Measurements from ENCODE around the gene GPR62.

GPR62 gene

GRCh38 chr3:51957520-51958205 lies 2.5 kb downstream of the GPR62 start:
- DNase-seq: no peak

DNA sequence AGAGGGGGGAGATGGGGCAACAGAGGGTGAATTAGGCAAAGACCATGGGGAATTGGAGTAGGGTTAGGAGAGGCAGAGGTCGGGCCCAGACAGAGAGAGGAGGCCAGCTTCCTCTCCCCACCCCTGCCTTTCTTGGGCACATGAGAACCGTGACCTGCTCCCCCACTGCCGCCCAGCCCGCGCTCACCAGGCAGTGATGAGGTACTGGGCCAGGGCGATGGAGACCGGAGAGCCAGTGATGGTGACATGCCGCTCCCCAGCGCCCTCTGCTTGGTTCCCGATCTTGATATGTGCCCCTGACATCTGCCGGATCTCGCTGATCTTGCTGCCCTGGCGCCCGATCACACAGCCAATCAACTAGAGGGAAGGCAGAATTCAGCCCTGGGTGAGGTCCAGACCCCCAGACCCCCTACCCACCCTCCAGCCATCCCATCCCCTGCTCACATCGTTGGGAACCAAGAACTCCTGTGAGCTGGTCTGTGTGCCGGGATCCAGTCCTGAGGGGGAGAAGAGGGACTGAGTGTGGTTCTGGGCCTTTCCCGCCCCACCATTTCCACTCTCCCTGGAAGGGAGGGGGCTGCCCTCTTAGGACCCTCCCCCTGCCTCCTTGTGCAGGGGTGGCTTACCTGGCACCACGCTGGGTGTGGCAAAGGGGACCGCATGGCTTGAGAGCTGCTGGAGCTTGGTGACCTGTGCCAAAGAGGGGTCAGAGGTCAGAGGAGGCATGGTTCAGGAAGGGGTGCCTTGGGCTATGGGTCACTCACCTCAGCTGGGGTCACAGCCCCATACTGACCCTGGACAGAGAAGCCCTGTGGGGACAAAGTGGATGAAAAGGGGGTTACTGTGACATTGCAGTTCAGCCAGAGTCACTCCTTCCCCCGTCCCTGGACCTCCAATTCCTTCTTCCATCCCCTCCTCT lies 3.7 kb downstream of the GPR62 start:
- no peak for DNase-seq

DNA sequence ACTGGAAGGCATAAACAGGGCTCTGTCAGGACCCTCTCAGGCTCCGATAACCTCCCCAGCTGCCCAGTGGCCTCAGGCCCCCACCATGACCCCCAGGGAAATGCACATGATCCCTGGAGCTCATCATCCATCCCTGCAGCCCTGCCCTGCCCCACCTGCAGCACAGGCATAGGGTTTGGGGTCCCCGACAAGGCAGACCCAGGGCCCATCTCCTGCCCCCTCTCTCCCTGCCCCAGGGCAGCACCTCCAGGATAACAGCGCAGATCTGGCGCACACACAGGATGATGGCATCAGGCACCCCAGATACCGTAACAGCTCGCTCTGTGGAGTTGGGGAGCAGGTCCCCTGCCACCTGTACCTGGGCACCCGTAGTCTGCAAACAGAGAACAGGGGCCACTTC lies 4.5 kb downstream of the GPR62 start:
- no peak for DNase-seq

DNA sequence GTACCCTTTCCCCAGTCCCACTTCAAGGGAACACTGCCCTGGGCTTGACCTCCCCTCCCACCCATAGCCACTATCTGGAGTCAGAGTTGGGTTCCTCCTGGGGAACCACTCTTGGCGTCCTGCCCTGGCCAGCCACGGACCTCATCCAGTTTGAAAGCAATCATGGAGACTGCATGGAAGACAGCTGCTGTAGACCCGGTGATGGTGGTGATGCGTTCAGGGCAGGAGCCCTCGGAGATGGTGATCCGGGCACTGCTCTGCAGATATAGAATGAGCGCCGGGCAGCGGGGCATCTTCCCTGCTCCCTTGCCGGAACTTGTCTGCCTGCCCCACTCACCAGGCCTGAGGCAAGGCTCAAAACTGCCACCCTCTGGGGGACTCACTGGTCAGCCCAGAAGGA lies 5.2 kb downstream of the GPR62 start:
- no peak for DNase-seq

DNA sequence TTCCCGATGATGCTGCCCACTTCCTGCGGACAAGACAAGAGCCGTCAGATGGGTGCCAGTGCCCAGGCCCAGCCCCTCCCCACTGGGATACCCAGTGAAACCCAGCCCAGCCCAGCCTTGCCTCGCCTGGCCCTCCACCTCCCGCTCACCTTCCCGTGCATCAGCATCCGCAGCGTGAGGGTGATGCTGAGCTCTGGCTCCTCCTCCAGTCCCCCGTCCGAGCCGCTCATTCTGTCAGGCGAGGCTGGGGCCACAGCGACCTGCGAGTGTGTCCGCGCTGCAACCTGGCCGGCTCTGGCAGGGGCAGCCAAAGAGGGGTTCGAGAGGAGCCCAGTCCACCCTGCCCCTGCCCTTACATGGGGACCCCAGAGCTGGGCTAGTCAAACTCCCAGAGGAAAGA lies 5.8 kb downstream of the GPR62 start:
- DNase-seq: no peak

GRCh38 chr3:51961602-51962569 lies 6.7 kb downstream of the GPR62 start:
- DNase-seq: no peak

- no peak for DNase-seq
Observed at GRCh38 chr3:51962854-51963530, 7.8 kb downstream of the GPR62 start.

DNA sequence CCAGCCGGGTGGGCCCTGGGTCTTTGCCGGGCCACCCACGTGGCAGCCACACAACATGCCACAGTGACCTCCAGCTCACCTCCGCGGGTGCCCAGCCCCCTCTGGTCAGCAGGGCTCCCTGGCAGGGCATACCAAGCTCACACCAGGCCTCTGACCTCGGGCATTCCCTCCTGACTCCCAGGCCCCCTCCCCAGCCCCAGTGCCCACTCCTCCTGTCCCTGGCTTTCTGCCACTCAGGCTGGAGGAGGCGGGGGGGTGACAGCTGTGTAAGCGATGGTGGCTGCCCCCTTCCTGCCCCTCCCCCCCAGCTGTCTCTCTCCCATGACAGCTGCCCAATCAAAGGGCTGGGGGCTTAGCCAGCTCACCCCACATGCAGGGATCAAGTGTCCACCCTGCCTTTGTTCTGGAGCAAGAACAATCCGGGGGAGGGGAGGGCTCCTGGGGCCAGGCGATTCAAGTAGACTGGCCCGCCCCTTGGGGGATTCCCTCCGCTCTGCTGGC lies 8.8 kb downstream of the GPR62 start:
- no peak for DNase-seq

GRCh38 chr3:51964521-51964920 lies 9.3 kb downstream of the GPR62 start:
- no peak for DNase-seq

DNA sequence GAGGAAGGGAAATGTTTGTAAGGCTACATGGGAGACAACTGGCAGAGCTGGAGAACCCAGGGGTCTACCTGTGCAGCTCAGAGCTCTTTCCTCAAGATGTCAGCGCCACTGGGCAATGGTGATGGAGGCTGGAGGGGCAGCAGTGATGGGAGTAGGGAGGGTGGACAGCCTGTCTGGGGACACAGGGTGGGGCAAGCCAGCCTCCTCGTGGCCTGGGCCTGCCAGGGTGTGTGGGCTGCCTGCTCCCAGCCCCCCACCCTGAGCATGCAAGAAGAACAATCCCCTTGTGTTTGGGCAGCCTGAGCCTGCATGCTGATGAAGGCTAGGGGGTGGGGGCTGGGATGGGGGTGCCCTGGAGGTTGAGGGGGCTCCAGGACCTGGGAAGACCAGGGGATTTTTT lies 10.8 kb downstream of the GPR62 start:
- no peak for DNase-seq

DNA sequence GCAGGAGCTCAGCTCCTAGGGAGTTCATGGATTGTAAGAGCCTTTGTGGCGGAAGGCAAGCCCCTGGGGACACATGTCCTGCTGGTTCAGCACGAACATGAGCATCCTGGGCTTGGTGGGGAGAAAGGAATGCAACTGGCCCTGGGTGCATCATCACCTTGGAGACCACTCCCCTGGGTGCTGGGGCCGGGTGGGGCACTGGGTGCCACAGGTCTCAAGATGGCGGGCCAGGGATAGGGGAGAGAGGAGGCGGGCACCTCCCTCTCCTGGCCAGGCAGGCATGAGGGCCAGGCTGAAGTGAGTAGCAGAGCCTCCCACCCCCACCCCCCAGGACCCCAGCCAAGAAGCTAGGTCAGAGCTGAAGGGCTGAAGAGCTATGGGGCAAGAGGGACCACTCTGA lies 11.3 kb downstream of the GPR62 start:
- no peak for DNase-seq

- DNase-seq: no peak
Observed at GRCh38 chr3:51966922-51967383, 11.8 kb downstream of the GPR62 start.

GRCh38 chr3:51967384-51968169 lies 12.4 kb downstream of the GPR62 start, which contains the start of gene PCBP4:
Gene PCBP4 (minus strand): TSS chr3:51967454. CDS start chr3:51961240, 6,214 bp downstream.
- DNase-seq: peak; percentile 46

DNA sequence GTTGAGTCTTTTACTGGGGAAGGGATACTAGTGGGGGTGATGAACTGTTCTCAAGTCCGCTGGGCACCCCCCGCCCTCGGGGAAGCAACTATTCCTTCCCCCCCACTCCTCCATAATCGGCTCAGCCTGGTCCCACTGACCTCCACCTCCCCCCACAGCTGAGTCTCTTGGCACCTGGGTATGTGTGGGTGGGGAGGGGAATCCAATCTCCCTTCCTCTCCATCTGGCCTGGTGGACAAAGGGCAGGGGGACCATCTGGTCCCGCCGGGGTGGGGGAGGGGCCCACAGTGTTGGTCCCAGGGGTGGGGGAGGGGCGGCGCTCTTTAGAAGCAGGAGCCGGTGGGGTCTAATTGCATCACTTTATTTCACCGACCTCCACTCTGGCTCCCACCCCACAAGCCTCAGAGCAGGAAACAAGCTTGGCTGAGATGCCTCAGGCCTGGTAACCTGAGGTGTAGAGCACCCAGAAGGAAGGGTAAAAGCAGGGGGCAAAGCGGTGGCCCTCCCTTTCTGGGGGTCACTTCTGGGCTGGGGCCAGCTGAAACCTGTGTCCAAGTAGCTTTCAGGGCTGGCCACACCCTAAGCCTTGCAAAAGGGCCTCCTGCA lies 13.1 kb downstream of the GPR62 start:
- no peak for DNase-seq

- DNase-seq: no peak
Observed at GRCh38 chr3:51968883-51969678, 13.9 kb downstream of the GPR62 start.

- DNase-seq: no peak
Observed at GRCh38 chr3:51969841-51970240, 14.7 kb downstream of the GPR62 start.

GRCh38 chr3:51970606-51971300 lies 15.6 kb downstream of the GPR62 start:
- no peak for DNase-seq

GRCh38 chr3:51971350-51971749 lies 16.2 kb downstream of the GPR62 start:
- DNase-seq: no peak

- peak; percentile 54 for DNase-seq
Observed at GRCh38 chr3:51974277-51974962, 19.2 kb downstream of the GPR62 start.
